ENCODE data around the gene PPP1R2C.

PPP1R2C gene

DNA sequence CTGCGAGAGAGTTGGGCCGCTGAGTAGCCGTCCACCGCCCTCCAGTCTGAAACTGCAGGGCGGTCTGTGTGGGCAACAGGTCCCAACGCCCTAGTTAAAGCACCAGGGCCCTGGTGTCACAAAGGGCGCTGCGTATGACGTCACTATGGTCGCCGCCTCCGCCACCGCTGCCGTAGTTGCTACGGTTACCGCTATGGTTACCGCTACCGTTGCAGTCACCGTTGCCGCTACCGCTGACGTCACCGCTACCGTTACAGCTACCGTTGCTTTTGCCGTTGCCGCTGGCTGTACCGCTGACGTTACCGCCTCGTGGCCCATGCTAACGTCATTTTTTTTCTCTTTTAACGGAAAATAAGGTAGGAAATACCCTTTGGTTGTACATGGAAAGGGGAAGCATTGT is at the start of gene PPP1R2C:
Gene PPP1R2C (minus strand): TSS at position 68 of the 400 bp plus-strand sequence. CDS start 84 bp downstream, outside the sequence.
- DNase-seq, result no peak

DNA sequence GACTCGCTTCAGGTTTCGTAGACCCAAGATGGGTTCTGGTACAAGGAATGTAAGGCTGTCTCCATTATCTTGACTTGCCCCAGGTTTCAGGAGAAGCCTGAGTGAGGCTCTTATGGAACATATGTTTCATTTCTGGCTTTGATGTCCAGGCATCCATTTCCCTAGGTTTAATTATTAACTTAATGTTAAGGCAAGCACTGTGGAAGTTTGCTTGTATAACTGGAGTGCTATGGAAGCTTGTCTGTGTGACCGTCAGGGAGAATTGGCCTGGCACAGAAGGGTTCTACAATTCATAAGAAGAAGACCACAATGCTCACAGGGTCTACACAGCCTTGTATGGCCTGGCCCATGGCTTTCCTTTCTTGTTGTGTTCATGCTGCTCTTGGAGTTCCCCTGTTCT is 47.2 kb upstream of the PPP1R2C start:
- DNase-seq, result no peak

- no peak for DNase-seq
Measured at GRCh38 chrX:42824541-42824940, 46.6 kb upstream of the PPP1R2C start.

DNA sequence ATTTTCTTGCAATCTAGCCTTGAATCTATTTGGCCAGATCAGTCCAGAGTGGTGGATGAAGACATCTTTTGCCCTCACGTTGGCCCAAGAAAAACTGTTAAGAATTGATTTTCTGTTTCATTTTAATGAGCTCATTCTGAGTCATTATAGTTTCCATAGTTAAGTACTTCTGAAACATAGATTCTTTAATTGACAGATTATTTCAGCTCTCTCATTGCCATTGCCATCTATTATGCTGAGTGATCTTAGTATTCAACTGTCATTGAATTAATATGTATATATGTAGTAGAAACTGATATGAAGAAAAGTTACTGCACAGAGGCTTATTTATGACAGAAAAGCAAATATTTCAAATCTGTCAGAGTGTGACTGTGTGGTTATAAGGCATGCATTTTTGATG is 45.5 kb upstream of the PPP1R2C start:
- no peak for DNase-seq

DNA sequence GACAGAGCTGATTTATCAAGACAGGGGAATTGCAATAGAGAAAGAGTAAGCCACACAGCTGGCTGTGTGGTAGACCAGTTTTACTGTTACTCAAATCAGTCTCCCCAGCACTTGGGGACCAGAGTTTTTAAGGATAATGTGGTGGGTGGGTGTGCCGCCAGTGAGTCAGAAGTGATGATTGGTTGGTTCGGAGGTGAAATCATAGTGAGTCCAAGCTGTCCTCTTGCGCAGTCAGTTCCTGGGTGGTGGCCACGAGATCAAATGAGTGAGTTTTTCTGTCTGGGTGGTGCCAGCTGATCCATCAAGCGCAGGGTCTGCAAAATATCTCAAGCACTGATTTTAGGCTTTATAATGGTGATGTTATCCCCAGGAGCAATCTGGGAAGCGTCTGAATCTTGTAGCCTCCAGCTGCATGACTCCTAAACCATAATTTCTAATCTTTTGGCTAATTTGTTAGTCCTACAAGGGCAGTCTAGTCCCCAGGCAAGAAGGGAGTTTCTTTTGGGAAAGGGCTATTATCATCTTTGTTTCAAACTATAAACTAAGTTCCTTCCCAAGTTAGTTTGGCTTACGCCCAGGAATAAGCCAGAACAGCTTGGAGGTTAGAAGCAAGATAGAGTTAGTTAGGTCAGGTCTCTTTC is 44.0 kb upstream of the PPP1R2C start:
- DNase-seq, result no peak

GRCh38 chrX:42818151-42818921 is 40.4 kb upstream of the PPP1R2C start:
- DNase-seq, result no peak

GRCh38 chrX:42809569-42809968 is 31.6 kb upstream of the PPP1R2C start:
- no peak for DNase-seq

DNA sequence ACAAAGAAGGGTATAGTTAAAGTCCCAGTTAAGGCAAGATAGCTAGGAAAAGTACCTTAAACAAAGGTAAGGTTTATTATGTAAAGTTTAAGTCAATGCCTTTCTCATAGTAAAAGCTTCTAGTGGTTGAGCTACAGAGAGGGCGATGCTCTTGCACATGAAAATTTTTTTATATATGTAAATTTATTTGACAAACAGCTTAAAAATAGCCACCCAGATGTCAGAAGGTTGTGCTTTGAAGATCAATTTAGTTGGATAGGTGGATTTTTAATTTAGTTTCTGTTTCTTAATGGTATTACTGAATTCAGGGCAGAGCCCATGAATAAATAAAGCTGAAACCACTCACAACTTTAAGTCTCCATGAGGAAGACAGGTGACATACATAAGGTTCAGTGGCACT is 29.4 kb upstream of the PPP1R2C start:
- no peak for DNase-seq

DNA sequence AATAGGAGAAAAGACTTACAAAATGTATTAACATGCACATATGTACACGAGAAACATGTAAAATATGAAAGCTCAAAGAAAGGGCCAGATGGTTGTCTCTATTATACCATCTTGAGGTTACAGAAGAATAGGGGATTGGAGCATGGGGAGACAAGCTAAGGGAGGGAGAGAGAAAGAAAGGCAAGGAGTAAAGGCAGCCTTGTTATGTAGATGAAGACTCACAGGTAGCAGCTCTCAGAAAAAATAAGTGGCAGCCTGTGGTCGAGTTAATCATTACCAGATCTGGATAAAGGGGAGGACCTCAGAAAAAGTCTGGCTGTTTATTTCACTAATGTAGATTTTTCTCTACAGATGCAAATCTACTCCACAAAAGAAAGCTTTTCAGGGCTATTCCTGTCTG is 26.6 kb upstream of the PPP1R2C start:
- DNase-seq, result no peak

GRCh38 chrX:42803320-42803719 is 25.4 kb upstream of the PPP1R2C start:
- no peak for DNase-seq

GRCh38 chrX:42797651-42798269 is 19.8 kb upstream of the PPP1R2C start:
- no peak for DNase-seq

GRCh38 chrX:42783451-42783850 is 5.5 kb upstream of the PPP1R2C start:
- DNase-seq, result no peak

GRCh38 chrX:42776195-42776594 is 1.8 kb downstream of the PPP1R2C start:
- DNase-seq, result no peak

DNA sequence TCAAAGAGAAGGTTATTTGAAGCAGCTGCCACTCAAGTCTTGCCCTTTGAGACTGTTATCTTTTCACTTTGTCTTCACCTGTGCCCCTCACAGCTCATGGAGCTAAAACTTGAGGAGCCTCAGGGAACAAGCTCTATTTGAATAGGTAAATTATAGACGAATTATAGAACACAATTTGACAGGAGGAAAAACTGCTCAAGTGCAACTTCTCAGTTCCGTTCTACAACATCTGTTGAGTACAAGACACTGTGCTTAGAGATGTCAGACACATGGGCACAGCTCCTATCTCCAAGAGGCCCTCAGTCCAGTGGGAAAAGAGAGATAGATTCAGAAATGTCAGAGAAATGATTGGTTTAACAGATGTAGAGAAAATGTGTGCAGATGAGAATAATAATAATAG is 5.1 kb downstream of the PPP1R2C start:
- DNase-seq, result no peak

- DNase-seq, result no peak
Measured at GRCh38 chrX:42771506-42772335, 6.2 kb downstream of the PPP1R2C start.

- DNase-seq, result no peak
Measured at GRCh38 chrX:42770566-42770965, 7.4 kb downstream of the PPP1R2C start.

- DNase-seq, result no peak
Measured at GRCh38 chrX:42759881-42760280, 18.1 kb downstream of the PPP1R2C start.

- DNase-seq, result no peak
Measured at GRCh38 chrX:42755815-42756214, 22.1 kb downstream of the PPP1R2C start.

DNA sequence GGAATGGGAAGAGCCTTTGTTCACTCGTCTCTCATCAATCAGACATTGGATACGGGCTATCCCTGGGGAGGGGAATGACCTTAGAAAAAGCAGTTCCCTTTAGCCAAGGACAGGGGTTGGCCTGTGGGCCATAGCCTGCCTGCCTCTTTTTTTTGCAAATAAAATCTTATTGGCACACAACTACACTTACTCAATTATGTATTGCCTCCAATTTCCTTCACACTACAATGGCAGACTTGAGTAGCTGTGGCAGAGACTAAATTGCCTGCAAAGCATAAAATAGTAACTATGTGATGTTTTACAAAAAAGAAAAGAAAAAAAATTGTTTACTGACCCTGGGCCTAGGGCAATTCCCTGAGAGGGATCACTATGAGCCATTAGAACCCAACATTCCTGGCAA is 23.4 kb downstream of the PPP1R2C start:
- no peak for DNase-seq

GRCh38 chrX:42754115-42754514 is 23.8 kb downstream of the PPP1R2C start:
- no peak for DNase-seq

DNA sequence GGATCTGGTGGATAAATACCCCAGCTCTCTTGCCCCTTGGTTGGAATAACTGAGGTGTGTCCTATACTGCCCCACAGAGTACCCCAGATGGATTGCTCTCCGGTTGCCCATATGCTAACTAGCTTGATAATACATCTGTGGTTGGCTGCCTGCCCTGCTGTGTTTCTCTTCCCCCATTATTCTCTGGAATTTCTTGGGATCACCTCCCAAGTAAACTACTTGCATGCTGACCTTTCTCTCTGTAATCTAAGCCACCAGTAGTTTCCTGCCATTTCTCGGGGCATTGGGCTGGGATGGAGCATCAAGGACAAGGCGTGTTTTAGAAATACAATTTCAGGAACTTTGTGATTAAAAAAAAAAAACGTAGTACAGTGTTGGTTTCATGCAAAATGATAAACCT is 25.2 kb downstream of the PPP1R2C start:
- no peak for DNase-seq

GRCh38 chrX:42751573-42751972 is 26.4 kb downstream of the PPP1R2C start:
- DNase-seq, result no peak
